HG02571 (cell line): ENCODE results near the gene EVC2.

Source experiments
- ATAC-seq: cut with Tn5 transposase; IDR thresholded peaks from one replicate; pipeline ENCODE4 v1.9.1; 2021; ENCODE audit warnings: mild to moderate bottlenecking, moderate library complexity; ENCODE audit not compliant: unreplicated experiment

EVC2 gene

DNA sequence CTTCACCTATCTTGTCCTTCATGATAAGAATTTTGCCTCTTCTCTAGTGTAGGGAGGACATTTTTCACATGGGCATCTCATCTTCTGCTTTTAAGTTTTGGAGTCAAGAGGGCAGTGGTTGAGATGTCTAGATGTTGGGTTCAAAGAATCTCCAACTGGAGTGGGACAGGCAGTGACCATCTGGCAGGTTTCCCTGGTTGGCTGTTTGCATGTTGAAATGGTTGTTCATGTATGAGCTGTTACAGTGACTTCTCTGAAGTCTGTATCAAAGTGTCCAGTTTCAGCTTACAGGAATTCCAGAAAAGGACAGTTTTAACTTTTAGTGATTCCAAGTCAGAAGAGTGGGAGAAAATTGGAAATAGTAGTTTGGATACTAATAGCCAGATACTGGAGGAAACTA is 192.7 kb downstream of the EVC2 start:
- no peak for ATAC-seq
